Umbilical cord (tissue), 2 donors: ENCODE measurements around the gene SELENOH. TPM values are rescaled to one million over a fixed set of nuclear protein-coding genes. Genes with fewer than 3 reads are reported as not detected.

Experiments used
- DNase-seq: peaks from one replicate; pipeline ENCODE4 v3.0.0-alpha.2; 2015; ENCODE audit warnings: low spot score
- total RNA-seq: library from RNA; depleted of rRNA; stranded (reverse); fragments of >200 nt; gene quantifications from one replicate; pipeline ENCODE4 v1.2.3, GENCODE V29; 2014; ENCODE audit warnings: low replicate concordance; ENCODE audit not compliant: insufficient read depth

SELENOH gene
- total RNA-seq, 1 donor from 2014 or later = 78.7 TPM

GRCh38 chr11:57746920-57747319 lies 5.6 kb downstream of the SELENOH start:
- no peak for DNase-seq

GRCh38 chr11:57751176-57751575 lies 9.9 kb downstream of the SELENOH start:
- no peak for DNase-seq

GRCh38 chr11:57751676-57752253 lies 10.5 kb downstream of the SELENOH start, which contains the start of gene BTBD18:
BTBD18 (minus strand) TSS chr11:57751819; CDS start chr11:57751188, 631 bp downstream.
- peak; percentile 31 for DNase-seq

DNA sequence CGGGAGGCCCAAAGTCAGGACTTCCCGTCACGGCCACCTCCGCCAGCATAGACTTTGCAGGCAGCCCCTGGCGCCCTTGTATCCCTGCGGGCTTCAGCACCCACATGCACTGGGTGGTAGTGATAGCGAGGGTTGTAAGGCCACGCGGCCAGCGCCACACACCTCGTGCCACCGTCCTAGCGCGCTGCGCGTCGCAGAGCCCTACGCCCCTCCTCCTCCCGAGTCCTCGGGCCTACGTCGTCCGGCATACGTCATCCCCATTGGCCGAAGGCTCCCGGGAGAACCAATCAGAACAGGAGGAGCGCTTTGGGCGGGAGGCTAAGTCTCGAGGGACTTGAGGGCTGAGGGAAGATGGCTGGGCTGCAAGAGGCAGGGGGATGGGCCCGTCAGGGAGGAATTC lies 11.7 kb downstream of the SELENOH start:
- DNase-seq = no peak

DNA sequence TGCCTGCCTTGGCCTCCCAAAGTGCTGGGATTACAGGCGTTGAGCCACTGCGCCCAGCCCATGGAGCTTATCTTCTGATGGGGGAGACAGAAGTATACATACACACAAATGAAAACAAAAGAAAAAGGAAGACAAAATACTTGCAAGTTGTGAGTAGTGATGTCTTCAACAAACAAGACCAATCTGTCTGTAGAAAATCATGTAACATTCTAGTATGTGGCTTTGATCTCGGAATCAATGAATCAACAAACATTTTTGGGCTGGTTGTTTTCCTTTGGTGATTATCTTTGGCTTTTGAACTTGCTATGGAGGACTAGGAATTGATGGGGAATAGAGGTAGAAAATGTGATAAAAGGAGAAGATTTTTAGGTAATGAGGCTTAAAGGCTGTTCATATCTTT lies 16.9 kb downstream of the SELENOH start:
- DNase-seq = no peak

DNA sequence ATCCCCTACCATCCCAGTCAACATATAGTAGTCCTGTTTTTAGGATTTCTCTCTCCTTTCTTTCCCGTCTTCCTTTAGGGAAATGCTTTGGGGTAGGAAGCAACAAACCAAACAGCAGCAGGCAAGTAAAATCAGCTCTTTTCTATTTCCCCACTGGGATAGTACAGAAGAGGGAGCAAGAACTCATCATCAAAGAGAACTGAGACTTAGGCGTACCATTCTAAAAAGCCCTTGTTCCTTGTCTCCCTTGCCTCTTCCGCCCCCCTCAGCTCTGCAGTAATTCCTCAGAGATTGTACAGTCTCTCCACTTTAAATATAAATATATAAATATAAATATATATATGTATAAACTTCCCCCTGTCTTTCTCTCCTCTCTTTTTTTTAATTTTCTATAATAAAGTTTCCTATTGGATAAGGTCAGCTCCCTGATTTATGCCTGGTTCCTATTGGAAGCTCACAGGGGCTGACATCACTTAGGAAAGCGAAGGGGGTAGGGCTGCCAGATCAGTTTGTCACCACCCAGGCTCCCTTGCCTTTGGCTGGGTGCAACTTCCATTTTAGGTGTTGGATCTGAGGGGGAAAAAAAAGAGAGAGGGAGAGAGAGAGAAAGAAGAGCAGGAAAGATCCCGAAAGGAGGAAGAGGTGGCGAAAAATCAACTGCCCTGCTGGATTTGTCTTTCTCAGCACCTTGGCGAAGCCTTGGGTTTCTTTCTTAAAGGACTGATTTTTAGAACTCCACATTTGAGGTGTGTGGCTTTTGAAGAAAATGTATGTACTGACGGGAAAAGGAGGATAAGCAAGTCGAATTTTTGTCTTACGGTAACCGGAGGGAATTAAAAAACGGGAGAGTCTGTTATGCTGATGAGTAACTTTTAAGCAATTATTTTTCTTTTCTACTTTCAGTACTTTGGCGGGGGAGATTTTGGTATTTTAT lies 20.3 kb downstream of the SELENOH start, which contains the start of gene CTNND1:
Gene CTNND1 (plus strand): TSS at position 502 of the 934 bp plus-strand sequence. CDS start 29,677 bp downstream, outside the sequence.
- DNase-seq = peak; percentile 99

GRCh38 chr11:57762235-57762861 lies 21.1 kb downstream of the SELENOH start:
- DNase-seq = peak; percentile 27

GRCh38 chr11:57763568-57763967 lies 22.3 kb downstream of the SELENOH start:
- DNase-seq = peak; percentile 70

DNA sequence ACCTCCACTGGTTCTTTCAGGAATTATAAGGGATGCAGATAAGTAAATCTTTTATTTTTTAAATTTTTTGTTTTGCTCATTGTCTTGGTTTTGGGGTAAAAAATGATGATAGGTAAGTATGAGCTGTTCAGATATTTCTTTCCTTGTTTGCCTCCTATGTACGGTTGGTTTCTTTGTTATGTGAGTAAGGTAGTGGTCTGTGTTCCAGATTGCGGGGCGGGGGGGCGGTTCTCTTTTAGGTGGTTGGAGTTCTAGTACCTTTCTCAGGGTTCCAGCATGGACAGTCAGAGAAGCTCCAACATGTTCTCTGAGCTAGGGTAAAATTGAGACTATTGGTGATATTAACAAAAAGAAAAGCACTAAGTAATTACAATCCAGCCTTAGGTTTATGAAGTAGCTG lies 22.7 kb downstream of the SELENOH start:
- DNase-seq = no peak

DNA sequence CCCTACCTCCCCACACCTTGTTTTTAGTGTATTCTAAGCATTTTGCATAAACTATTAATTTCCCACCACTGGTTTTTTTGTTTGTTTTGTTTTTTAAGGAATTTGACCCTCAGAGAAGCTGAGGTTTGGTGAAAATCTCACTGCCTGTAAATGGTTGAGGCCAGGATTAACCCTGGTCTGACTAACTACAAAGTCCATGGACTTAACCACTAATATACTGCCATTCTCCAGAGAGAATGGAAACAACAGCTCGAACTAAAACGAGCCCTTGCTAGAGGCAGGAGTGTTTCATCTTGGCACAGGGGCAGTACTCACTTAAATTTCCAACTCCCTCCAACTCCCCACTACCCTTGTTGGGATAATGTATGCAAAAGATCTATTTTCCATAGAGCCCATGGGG lies 23.3 kb downstream of the SELENOH start:
- no peak for DNase-seq

DNA sequence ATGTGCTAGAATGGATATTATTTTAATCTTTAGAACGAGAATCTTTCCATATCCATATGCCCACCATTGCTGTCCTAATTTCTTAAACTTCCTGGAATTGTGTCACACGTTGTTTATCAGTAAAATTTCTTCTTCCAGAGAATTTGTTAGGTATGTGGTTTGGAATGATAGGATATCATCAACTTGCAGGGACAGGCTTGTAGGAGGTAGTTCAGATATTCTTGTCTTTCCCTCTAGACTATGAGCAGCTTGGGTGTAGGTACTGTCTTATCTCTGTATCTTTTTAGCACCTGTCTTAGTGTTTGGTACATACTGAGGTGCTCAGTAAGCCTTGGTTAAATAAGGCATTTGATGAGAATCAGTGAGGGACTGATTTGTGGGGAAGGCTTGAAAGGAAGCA lies 23.7 kb downstream of the SELENOH start:
- DNase-seq = no peak

- no peak for DNase-seq
Observed at GRCh38 chr11:57770793-57771192, 29.5 kb downstream of the SELENOH start.

- no peak for DNase-seq
Observed at GRCh38 chr11:57771365-57771764, 30.1 kb downstream of the SELENOH start.

DNA sequence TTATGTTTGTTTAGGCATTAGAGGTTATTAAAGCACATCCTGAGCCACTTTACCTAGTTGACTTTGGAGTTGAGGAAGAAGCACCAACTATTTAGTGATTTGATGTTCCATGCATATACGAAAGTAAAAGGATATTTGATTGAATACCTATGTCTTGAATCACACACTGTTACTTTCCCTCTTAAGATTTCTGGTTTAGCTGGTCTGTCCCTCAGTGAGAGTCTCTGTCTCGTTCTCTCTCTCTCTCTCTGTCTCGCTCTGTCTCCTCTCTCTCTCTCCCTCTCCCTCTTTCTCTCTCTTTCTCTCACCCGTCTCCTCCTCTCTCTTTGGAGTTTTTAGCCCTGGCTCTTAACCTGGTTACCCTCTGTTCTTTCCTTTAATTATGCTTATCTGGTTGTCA lies 31.3 kb downstream of the SELENOH start:
- no peak for DNase-seq

- no peak for DNase-seq
Observed at GRCh38 chr11:57773026-57773598, 31.8 kb downstream of the SELENOH start.

DNA sequence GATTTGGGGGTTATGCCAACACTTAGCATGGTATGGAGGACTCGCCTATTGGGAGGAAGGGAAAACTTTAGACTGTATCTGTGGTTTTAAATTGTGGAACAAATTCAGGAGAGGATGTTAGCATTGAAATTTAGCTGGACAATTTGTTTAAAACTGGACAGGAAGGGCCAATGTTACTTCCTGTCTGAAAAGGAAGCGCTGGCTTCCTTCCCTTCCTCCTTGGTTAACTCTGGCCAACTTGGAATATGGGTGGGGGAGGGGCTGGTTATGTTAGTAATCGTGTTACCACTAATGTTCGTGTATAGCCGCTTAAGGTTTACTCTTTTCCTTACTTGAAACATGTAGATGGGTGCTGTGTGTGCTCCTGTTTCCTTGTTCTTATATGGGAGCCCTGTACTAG lies 34.2 kb downstream of the SELENOH start:
- peak; percentile 27 for DNase-seq

GRCh38 chr11:57776031-57776521 lies 34.8 kb downstream of the SELENOH start:
- peak; percentile 29 for DNase-seq

DNA sequence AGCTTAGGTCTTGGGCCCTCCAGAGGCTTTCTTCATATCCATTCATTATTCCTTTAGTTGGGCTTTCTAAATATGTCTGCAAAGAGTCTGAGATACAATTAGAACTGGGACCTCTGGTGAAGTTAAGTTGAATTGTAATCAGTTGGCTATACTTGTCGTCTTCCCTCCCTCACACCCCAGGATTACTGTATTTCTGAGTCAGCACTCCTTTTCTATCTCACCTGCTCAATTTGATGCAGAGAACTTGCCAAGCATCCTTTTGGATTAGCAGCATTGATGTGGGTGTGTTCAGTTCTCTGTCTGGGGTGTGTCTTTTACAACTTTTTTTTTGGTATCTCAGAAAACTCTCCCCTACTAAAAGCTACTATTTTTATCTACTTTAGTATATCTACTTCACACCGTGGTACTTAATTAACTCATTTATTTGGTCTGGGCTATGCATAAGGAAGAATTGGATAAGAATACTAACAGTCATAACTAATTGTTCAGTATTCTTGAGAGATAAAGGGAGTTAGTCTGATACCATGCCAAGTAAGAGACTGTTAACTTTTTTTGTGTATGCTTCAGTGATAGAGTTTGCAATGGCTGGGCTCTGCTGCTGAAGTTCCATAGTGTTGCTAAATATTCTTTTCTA lies 35.4 kb downstream of the SELENOH start:
- no peak for DNase-seq

DNA sequence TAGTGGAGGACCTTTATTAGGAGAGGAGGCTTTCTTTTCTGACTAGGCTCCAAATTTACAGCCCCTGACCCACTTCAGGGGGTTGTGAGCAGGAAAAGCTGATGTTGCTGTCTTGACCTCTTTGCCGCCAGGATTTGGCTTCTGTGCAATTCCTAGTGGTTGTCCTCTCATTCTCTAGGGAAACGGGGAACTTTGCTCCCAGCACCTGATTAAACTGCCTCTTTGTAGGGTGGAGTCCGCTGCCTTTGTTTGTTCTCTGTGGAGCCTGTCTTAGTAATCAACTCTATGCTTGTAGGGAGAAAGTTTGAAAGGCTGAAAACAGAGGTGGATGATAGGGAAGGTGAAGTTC lies 36.7 kb downstream of the SELENOH start:
- DNase-seq = no peak

GRCh38 chr11:57778318-57779037 lies 37.2 kb downstream of the SELENOH start:
- DNase-seq = peak; percentile 98

GRCh38 chr11:57779276-57779675 lies 38.0 kb downstream of the SELENOH start:
- peak; percentile 51 for DNase-seq
